HepG2 (cell line): ENCODE results near the gene APEX1. TPM values are rescaled to one million over a fixed set of nuclear protein-coding genes. Genes with fewer than 3 reads are reported as not detected.

Experiments used
- ARID2 ChIP-seq: sonication (generic); formaldehyde crosslinking; IDR thresholded peaks from 2 replicates; pipeline ENCODE4 v1.8.1; 2022; ENCODE audit warnings: mild to moderate bottlenecking, missing genetic modification reagents, borderline replicate concordance
- HINFP ChIP-seq: sonication (generic); formaldehyde crosslinking; IDR thresholded peaks from 2 replicates; pipeline ENCODE4 v1.4.0; 2020; ENCODE audit warnings: low read depth, mild to moderate bottlenecking, missing genetic modification reagents
- KMT2B ChIP-seq: IDR thresholded peaks from 2 replicates; pipeline ENCODE4 v1.6.1; 2016; ENCODE audit warnings: missing genetic modification reagents, missing compliant biosample characterization
- MTF2 ChIP-seq: sonication (generic); formaldehyde crosslinking; IDR thresholded peaks from 2 replicates; pipeline ENCODE4 v1.5.0; 2020; ENCODE audit warnings: missing genetic modification reagents, borderline replicate concordance
- NR2C2 ChIP-seq: sonication (generic); formaldehyde crosslinking; IDR thresholded peaks from 2 replicates; pipeline ENCODE4 v1.4.0; 2020; ENCODE audit warnings: missing genetic modification reagents, mild to moderate bottlenecking, moderate library complexity, borderline replicate concordance
- RFX3 ChIP-seq: IDR thresholded peaks from 2 replicates; pipeline ENCODE4 v1.6.1; 2016; ENCODE audit warnings: missing biosample characterization, missing genetic modification reagents
- TCF7L2 ChIP-seq: IDR thresholded peaks from 2 replicates; pipeline ENCODE4 v1.6.1; 2011; ENCODE audit warnings: mild to moderate bottlenecking, low read depth, low read length, moderate library complexity
- TSC22D2 ChIP-seq: sonication (generic); formaldehyde crosslinking; IDR thresholded peaks from 2 replicates; pipeline ENCODE4 v1.5.1; 2020; ENCODE audit warnings: missing genetic modification reagents, mild to moderate bottlenecking, borderline replicate concordance
- ZBTB46 ChIP-seq: sonication (generic); formaldehyde crosslinking; IDR thresholded peaks from 2 replicates; pipeline ENCODE4 v1.4.0; 2020; ENCODE audit warnings: mild to moderate bottlenecking, missing genetic modification reagents, borderline replicate concordance
- ZHX2 ChIP-seq, 2 experiments: sonication (generic) in 1 of 2; formaldehyde crosslinking in 1 of 2; IDR thresholded peaks; 2 replicates each; pipeline versions ENCODE4 v1.6.1 to v1.9.0; 2014 to 2022; ENCODE audit warnings: antibody characterized with exemption in 1 of 2, borderline replicate concordance in 1 of 2, inconsistent platforms in 1 of 2, low read depth in 1 of 2, missing genetic modification reagents in 1 of 2
- ZNF431 ChIP-seq: sonication (generic); formaldehyde crosslinking; IDR thresholded peaks from 2 replicates; pipeline ENCODE4 v1.9.0; 2022; ENCODE audit warnings: missing genetic modification reagents, low read depth, mild to moderate bottlenecking, borderline replicate concordance
- polyA plus RNA-seq, 8 experiments: library from polyadenylated mRNA; depleted of rRNA in 3 of 8; stranded (reverse) in 7 of 8; unstranded in 1 of 8; fragments of >200 nt; fragmentation: Illumina TruSeq in 4 of 8; extraction: Trizol in 4 of 8; gene quantifications; 2 replicates each; pipeline versions ENCODE4 v1.2.1 to v1.2.3, GENCODE V29; 2011 to 2016; ENCODE audit warnings: low read depth in 4 of 8, missing spikeins in 1 of 8, mixed read lengths in 1 of 8; ENCODE audit not compliant: insufficient read depth in 1 of 8
- total RNA-seq, 5 experiments: library from RNA; depleted of rRNA; stranded (reverse); fragments of >200 nt; fragmentation: Illumina TruSeq; extraction: Trizol; gene quantifications; 2 replicates each; pipeline ENCODE4 v1.2.3, GENCODE V29; 2016; ENCODE audit warnings: low read depth in 1 of 5
- TF ChIP-seq, protein P1 (sequence below): sonication (generic); formaldehyde crosslinking; IDR thresholded peaks from 2 replicates; pipeline ENCODE4 v1.5.1; 2020; ENCODE audit warnings: mild to moderate bottlenecking, moderate library complexity, missing genetic modification reagents
- TF ChIP-seq, protein P2 (sequence below): sonication (generic); formaldehyde crosslinking; IDR thresholded peaks from 2 replicates; pipeline ENCODE4 v1.9.0; 2022; ENCODE audit warnings: low read depth, missing genetic modification reagents

Gene APEX1
- total and polyA plus RNA-seq, 2 of the 13 experiments (the other 11 are each of a cell fraction or from before 2014, with no cell fraction given): 171 to 405 TPM

DNA sequence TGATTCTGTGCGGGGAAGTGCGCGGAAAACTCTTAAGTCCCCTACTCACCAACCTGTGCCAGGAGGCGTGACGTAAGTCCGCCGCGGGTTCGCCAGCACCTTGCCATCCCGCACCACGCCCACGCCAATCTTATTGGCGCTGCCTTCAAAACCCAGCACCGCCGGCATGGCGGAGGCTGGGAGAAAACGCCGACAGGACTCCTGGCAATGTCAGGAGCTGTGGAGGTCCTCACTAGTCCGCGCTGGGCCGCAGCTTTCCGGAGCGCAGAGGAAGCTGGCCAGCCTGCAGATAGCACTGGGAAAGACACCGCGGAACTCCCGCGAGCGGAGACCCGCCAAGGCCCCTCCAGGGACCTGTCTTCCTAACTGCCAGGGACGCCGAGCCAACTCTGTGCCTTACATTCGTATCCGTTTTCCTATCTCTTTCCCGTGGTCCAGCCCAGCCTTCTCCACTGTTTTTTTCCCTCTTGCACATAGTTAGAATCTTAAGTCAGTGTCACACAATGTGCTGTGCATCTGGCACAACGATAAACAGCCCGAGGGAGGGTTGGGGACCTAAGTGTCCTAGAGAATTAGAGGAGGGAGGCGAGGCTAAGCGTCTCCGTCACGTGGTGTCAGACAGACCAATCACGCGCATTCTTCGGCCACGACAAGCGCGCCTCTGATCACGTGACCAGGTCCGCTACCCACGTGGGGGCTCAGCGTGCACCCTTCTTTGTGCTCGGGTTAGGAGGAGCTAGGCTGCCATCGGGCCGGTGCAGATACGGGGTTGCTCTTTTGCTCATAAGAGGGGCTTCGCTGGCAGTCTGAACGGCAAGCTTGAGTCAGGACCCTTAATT lies at the start of gene APEX1, which contains the start of gene OSGEP (continued):
- TF ChIP-seq NR2C2 (peak; percentile 78), TCF7L2 (no peak), ARID2 (peak; percentile 87; the same call in 1 of the 2 replicates), ZHX2 (IDR thresholded peaks at IDR 0.05; ENCODE audit: low read depth) (peak; percentile 61; the same call in 1 of the 2 replicates), ZHX2 (CRISPR knock-in tag; IDR thresholded peaks at IDR 0.05; ENCODE audit: borderline replicate concordance) (no peak), KMT2B (CRISPR knock-in tag) (peak; percentile 67), TSC22D2 (CRISPR knock-in tag) (peak; percentile 18), MTF2 (CRISPR knock-in tag) (no peak), HINFP (CRISPR knock-in tag) (peak; percentile 70), ZNF431 (CRISPR knock-in tag) (no peak; the same call in 1 of the 2 replicates), RFX3 (CRISPR knock-in tag) (no peak; the same call in 1 of the 2 replicates), ZBTB46 (no peak; the same call in 1 of the 2 replicates)
- TF ChIP-seq, protein P1, sequence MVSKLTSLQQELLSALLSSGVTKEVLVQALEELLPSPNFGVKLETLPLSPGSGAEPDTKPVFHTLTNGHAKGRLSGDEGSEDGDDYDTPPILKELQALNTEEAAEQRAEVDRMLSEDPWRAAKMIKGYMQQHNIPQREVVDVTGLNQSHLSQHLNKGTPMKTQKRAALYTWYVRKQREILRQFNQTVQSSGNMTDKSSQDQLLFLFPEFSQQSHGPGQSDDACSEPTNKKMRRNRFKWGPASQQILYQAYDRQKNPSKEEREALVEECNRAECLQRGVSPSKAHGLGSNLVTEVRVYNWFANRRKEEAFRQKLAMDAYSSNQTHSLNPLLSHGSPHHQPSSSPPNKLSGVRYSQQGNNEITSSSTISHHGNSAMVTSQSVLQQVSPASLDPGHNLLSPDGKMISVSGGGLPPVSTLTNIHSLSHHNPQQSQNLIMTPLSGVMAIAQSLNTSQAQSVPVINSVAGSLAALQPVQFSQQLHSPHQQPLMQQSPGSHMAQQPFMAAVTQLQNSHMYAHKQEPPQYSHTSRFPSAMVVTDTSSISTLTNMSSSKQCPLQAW: peak; percentile 69; the same call in 1 of the 2 replicates
- TF ChIP-seq, protein P2, sequence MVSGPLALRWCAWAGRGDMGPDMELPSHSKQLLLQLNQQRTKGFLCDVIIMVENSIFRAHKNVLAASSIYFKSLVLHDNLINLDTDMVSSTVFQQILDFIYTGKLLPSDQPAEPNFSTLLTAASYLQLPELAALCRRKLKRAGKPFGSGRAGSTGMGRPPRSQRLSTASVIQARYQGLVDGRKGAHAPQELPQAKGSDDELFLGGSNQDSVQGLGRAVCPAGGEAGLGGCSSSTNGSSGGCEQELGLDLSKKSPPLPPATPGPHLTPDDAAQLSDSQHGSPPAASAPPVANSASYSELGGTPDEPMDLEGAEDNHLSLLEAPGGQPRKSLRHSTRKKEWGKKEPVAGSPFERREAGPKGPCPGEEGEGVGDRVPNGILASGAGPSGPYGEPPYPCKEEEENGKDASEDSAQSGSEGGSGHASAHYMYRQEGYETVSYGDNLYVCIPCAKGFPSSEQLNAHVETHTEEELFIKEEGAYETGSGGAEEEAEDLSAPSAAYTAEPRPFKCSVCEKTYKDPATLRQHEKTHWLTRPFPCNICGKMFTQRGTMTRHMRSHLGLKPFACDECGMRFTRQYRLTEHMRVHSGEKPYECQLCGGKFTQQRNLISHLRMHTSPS (CRISPR knock-in tag): peak; percentile 74; the same call in 1 of the 2 replicates
